ENCODE results near the gene LTBP4.

Gene LTBP4

GRCh38 chr19:40659566-40659965 lies 58.4 kb downstream of the LTBP4 start:
- TF ChIP-seq CTCF (conservative IDR thresholded peaks at IDR 0.05; ENCODE audit: control insufficient read depth, insufficient read depth, low read depth, low read length) = no peak
- no peak overlapping the region for H3K4me3 ChIP-seq (ENCODE audit: control insufficient read depth, low read depth, low read length)

GRCh38 chr19:40661616-40662015 lies 60.4 kb downstream of the LTBP4 start:
- no peak for TF ChIP-seq CTCF (conservative IDR thresholded peaks at IDR 0.05; ENCODE audit: control insufficient read depth, insufficient read depth, low read depth, low read length)
- H3K4me3 ChIP-seq (ENCODE audit: control insufficient read depth, low read depth, low read length) = no peak overlapping the region
- DNase-seq (ENCODE audit: low read depth) = no peak

More at GRCh38 chr19:40659566-40659965, 58.4 kb downstream of the LTBP4 start:
- no peak for DNase-seq (ENCODE audit: low read depth)

GRCh38 chr19:40662925-40663694 lies 61.9 kb downstream of the LTBP4 start:
- peak; percentile 65 for TF ChIP-seq CTCF (conservative IDR thresholded peaks at IDR 0.05; ENCODE audit: control insufficient read depth, insufficient read depth, low read depth, low read length)
- peak overlapping the region; percentile 51 for H3K4me3 ChIP-seq (ENCODE audit: control insufficient read depth, low read depth, low read length)
- peak; percentile 85 for DNase-seq (ENCODE audit: low read depth)

- peak; percentile 61 for DNase-seq (ENCODE audit: low read depth)
- peak overlapping the region; percentile 51 for H3K4me3 ChIP-seq (ENCODE audit: control insufficient read depth, low read depth, low read length)
- TF ChIP-seq CTCF (conservative IDR thresholded peaks at IDR 0.05; ENCODE audit: control insufficient read depth, insufficient read depth, low read depth, low read length) = no peak
These were observed 62.8 kb downstream of the LTBP4 start for GRCh38 chr19:40663695-40664692.

GRCh38 chr19:40666803-40667438 lies 65.8 kb downstream of the LTBP4 start:
- TF ChIP-seq CTCF (conservative IDR thresholded peaks at IDR 0.05; ENCODE audit: control insufficient read depth, insufficient read depth, low read depth, low read length) = no peak
- DNase-seq (ENCODE audit: low read depth) = no peak
- H3K4me3 ChIP-seq (ENCODE audit: control insufficient read depth, low read depth, low read length) = no peak overlapping the region

GRCh38 chr19:40667602-40668001 lies 66.4 kb downstream of the LTBP4 start:
- DNase-seq (ENCODE audit: low read depth) = no peak
- H3K4me3 ChIP-seq (ENCODE audit: control insufficient read depth, low read depth, low read length) = no peak overlapping the region
- no peak for TF ChIP-seq CTCF (conservative IDR thresholded peaks at IDR 0.05; ENCODE audit: control insufficient read depth, insufficient read depth, low read depth, low read length)
